Measurements from ENCODE around the gene HYLS1.

The HYLS1 gene

DNA sequence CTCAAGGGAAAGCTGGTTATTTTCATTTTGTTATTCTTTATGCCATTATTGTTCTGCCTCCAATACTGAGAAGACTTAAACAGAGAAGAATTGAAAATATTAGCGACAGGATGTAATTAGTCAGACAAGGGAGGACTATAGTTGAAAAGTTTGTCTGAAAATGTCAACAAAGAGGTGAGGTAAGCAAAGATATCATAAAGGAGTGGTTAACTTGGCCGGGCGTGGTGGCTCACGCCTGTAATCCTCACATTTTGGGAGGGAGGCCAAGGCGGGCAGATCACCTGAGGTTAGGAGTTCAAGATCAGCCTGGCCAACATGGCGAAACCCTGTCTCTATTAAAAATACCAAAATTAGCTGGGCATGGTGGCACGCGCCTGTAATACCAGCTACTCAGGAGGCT is 4.1 kb upstream of the HYLS1 start:
- Histone ChIP-seq H3K9me2 (replicated peaks; ENCODE audit: insufficient read depth, low read length) (no peaks in the 10 kb centered on the region), H3K9ac (ENCODE audit: low read length) (no peak overlapping the region), H3K4me2 (ENCODE audit: low read depth, low read length) (no peak overlapping the region), H3K36me3 (replicated peaks; ENCODE audit: insufficient read depth, low read length) (no peaks in the 10 kb centered on the region), H3F3A (ENCODE audit: insufficient read depth, low read length) (peaks cover 16% of the 10 kb centered on the region; the same call in 1 of the 2 replicates), H3K4me3 (ENCODE audit: low read length) (no peak overlapping the region), H3K79me2 (ENCODE audit: low read length) (peaks cover 13% of the 10 kb centered on the region), H2AFZ (ENCODE audit: low read length) (no peak overlapping the region), H3K9me3 (replicated peaks; ENCODE audit: insufficient read depth, low read length) (no peaks in the 10 kb centered on the region), H3K4me1 (ENCODE audit: low read length) (no peaks in the 10 kb centered on the region), H4K20me1 (ENCODE audit: insufficient read depth, low read length) (no peaks in the 10 kb centered on the region), H3K27me3 (replicated peaks; ENCODE audit: insufficient read depth, low read length) (no peaks in the 10 kb centered on the region), H3K27ac (ENCODE audit: low read length) (no peak overlapping the region)
- TF ChIP-seq EZH2 (optimal IDR thresholded peaks at IDR 0.05; ENCODE audit: low read depth, low read length) (no peak), EZH2phosphoT487 (IDR thresholded peaks at IDR 0.05; ENCODE audit: low read length) (no peak), CTCF (IDR thresholded peaks at IDR 0.05; ENCODE audit: low read length) (no peak)
- no peak for DNase-seq

GRCh38 chr11:125886997-125887372 is 483 bp upstream of the HYLS1 start:
- Histone ChIP-seq H3F3A (ENCODE audit: insufficient read depth, low read length) (peaks cover 16% of the 10 kb centered on the region; the same call in 1 of the 2 replicates), H2AFZ (ENCODE audit: low read length) (peak overlapping the region; percentile 75), H3K4me3 (ENCODE audit: low read length) (peak overlapping the region; percentile 92), H3K79me2 (ENCODE audit: low read length) (peaks cover 49% of the 10 kb centered on the region), H3K9ac (ENCODE audit: low read length) (peak overlapping the region; percentile 96), H3K36me3 (replicated peaks; ENCODE audit: insufficient read depth, low read length) (0 out of 2 replicates have a peak, but pooled peaks cover 3% of the 10 kb centered on the region), H3K9me3 (replicated peaks; ENCODE audit: insufficient read depth, low read length) (no peaks in the 10 kb centered on the region), H4K20me1 (ENCODE audit: insufficient read depth, low read length) (no peaks in the 10 kb centered on the region), H3K27ac (ENCODE audit: low read length) (peak overlapping the region; percentile 94), H3K4me1 (ENCODE audit: low read length) (0 out of 2 replicates have a peak, but pooled peaks cover 9% of the 10 kb centered on the region), H3K9me2 (replicated peaks; ENCODE audit: insufficient read depth, low read length) (no peaks in the 10 kb centered on the region), H3K27me3 (replicated peaks; ENCODE audit: insufficient read depth, low read length) (no peaks in the 10 kb centered on the region), H3K4me2 (ENCODE audit: low read depth, low read length) (peak overlapping the region; percentile 64)
- peak; percentile 68 for DNase-seq
- no peak for TF ChIP-seq EZH2phosphoT487 (IDR thresholded peaks at IDR 0.05; ENCODE audit: low read length)
- TF ChIP-seq CTCF (IDR thresholded peaks at IDR 0.05; ENCODE audit: low read length) = no peak
- TF ChIP-seq EZH2 (optimal IDR thresholded peaks at IDR 0.05; ENCODE audit: low read depth, low read length) = no peak

GRCh38 chr11:125890447-125891100 is 3.1 kb downstream of the HYLS1 start:
- H3K4me2 ChIP-seq (ENCODE audit: low read depth, low read length) = no peak overlapping the region

More at GRCh38 chr11:125890447-125891100, 3.1 kb downstream of the HYLS1 start:
- Histone ChIP-seq H3K4me1 (ENCODE audit: low read length) (0 out of 2 replicates have a peak, but pooled peaks cover 9% of the 10 kb centered on the region), H3K79me2 (ENCODE audit: low read length) (peaks cover 82% of the 10 kb centered on the region), H3K9ac (ENCODE audit: low read length) (no peak overlapping the region), H2AFZ (ENCODE audit: low read length) (no peak overlapping the region), H3F3A (ENCODE audit: insufficient read depth, low read length) (peaks cover 16% of the 10 kb centered on the region; the same call in 1 of the 2 replicates), H3K36me3 (replicated peaks; ENCODE audit: insufficient read depth, low read length) (peaks cover 8% of the 10 kb centered on the region; the same call in 1 of the 2 replicates), H3K9me3 (replicated peaks; ENCODE audit: insufficient read depth, low read length) (no peaks in the 10 kb centered on the region), H3K4me3 (ENCODE audit: low read length) (no peak overlapping the region), H3K27ac (ENCODE audit: low read length) (no peak overlapping the region), H3K9me2 (replicated peaks; ENCODE audit: insufficient read depth, low read length) (no peaks in the 10 kb centered on the region), H3K27me3 (replicated peaks; ENCODE audit: insufficient read depth, low read length) (no peaks in the 10 kb centered on the region), H4K20me1 (ENCODE audit: insufficient read depth, low read length) (no peaks in the 10 kb centered on the region)
- DNase-seq = no peak
- TF ChIP-seq CTCF (IDR thresholded peaks at IDR 0.05; ENCODE audit: low read length) = no peak
- no peak for TF ChIP-seq EZH2phosphoT487 (IDR thresholded peaks at IDR 0.05; ENCODE audit: low read length)
- no peak for TF ChIP-seq EZH2 (optimal IDR thresholded peaks at IDR 0.05; ENCODE audit: low read depth, low read length)

Measured in MM.1S (cell line).